GM12875 (cell line): ENCODE results near the gene NRG3.

ENCODE experiments used
- H3K4me3 ChIP-seq: one replicate; pipeline ENCODE4 v1.5.1; 2011; ENCODE audit warnings: low read depth, low read length, control low read depth
- CTCF ChIP-seq: IDR thresholded peaks from 2 replicates; pipeline ENCODE4 v1.5.1; 2011; ENCODE audit warnings: low read depth, mild to moderate bottlenecking, control low read depth, inconsistent platforms, low read length, moderate library complexity, borderline replicate concordance; ENCODE audit not compliant: insufficient read depth

The NRG3 gene

GRCh38 chr10:82821043-82821442, 946.0 kb downstream of the NRG3 start:
- no peak for TF ChIP-seq CTCF
- no peak overlapping the region for H3K4me3 ChIP-seq

GRCh38 chr10:82826132-82826531, 951.1 kb downstream of the NRG3 start:
- H3K4me3 ChIP-seq, result no peak overlapping the region
- no peak for TF ChIP-seq CTCF

- no peak overlapping the region for H3K4me3 ChIP-seq
- no peak for TF ChIP-seq CTCF
These were observed 952.9 kb downstream of the NRG3 start for GRCh38 chr10:82827901-82828300.

GRCh38 chr10:82847242-82847641, 972.2 kb downstream of the NRG3 start:
- H3K4me3 ChIP-seq, result no peak overlapping the region
- no peak for TF ChIP-seq CTCF

- no peak for TF ChIP-seq CTCF
- H3K4me3 ChIP-seq, result no peak overlapping the region
These were observed 975.2 kb downstream of the NRG3 start for GRCh38 chr10:82850191-82850590.

GRCh38 chr10:82856957-82857613, 982.1 kb downstream of the NRG3 start:
- TF ChIP-seq CTCF, result no peak
- H3K4me3 ChIP-seq, result no peak overlapping the region

- H3K4me3 ChIP-seq, result no peak overlapping the region
- no peak for TF ChIP-seq CTCF
These were observed 986.9 kb downstream of the NRG3 start for GRCh38 chr10:82861889-82862288.
